ENCODE measurements around the gene ABR. TPM values are rescaled to one million over a fixed set of nuclear protein-coding genes. Genes with fewer than 3 reads are reported as not detected.

Gene ABR
- total and polyA plus RNA-seq, 2 of the 13 experiments (the other 11 are each of a cell fraction or from before 2014, with no cell fraction given): 12.4 to 40.4 TPM

GRCh38 chr17:1221209-1221608, 41.4 kb upstream of the ABR start:
- Histone ChIP-seq H3K27ac (ENCODE audit: extremely low read length, insufficient read depth, low read length) (no peak overlapping the region), H3K27me3 (ENCODE audit: control insufficient read depth in 1 of 2, insufficient read depth in 2 of 2, low read length in 2 of 2) (peaks cover 2 to 42% of the 10 kb centered on the region in 2 experiments; a peak in 4 of 5 replicates), H3K4me2 (ENCODE audit: low read depth, low read length) (no peak overlapping the region), H3K9ac (ENCODE audit: insufficient read depth, low read depth, low read length) (no peak overlapping the region), H3K4me1 (ENCODE audit: insufficient read depth, low read length) (no peaks in the 10 kb centered on the region), H3K36me3 (replicated peaks in 1 of 2; ENCODE audit: control insufficient read depth in 1 of 2, insufficient read depth in 2 of 2, low read length in 2 of 2) (no peaks in the 10 kb centered on the region), H3K4me3 (replicated peaks in 1 of 3; ENCODE audit: insufficient read depth in 1 of 3, low read depth in 2 of 3, low read length in 3 of 3) (no peak overlapping the region), H3K79me2 (ENCODE audit: insufficient read depth, low read length) (no peaks in the 10 kb centered on the region), H2AFZ (ENCODE audit: low read length) (no peak overlapping the region), H4K20me1 (ENCODE audit: insufficient read depth, low read length) (no peaks in the 10 kb centered on the region), H3K9me3 (ENCODE audit: low read length) (no peaks in the 10 kb centered on the region)
- BruUV-seq (replicated peaks): no TSS peak
- ATAC-seq (no peak), DNase-seq (ENCODE audit: low spot score) (no peak), FAIRE-seq (no peak)
- intact Hi-C loops (cut with micrococcal nuclease; ENCODE audit: unreplicated experiment) (no loop called here), in situ Hi-C loops (cut with HindIII; ENCODE audit: extremely low pct_ligation_motif_present, low pct_unique_long_range_greater_than_20kb) (no loop called here)
- TF ChIP-seq ELF3 (CRISPR knock-in tag; IDR thresholded peaks at IDR 0.05) (no peak), ZSCAN12 (CRISPR knock-in tag; IDR thresholded peaks at IDR 0.05) (no peak), GABPB1 (CRISPR knock-in tag; IDR thresholded peaks at IDR 0.05) (no peak), ZFAT (CRISPR knock-in tag; conservative IDR thresholded peaks at IDR 0.05) (no peak), ZBTB43 (CRISPR knock-in tag; conservative IDR thresholded peaks at IDR 0.05) (no peak), IRX3 (CRISPR knock-in tag; IDR thresholded peaks at IDR 0.05; ENCODE audit: borderline replicate concordance, low read depth) (no peak), SAFB2 (CRISPR knock-in tag; IDR thresholded peaks at IDR 0.05; ENCODE audit: borderline replicate concordance, low read depth) (no peak), ZSCAN21 (CRISPR knock-in tag; IDR thresholded peaks at IDR 0.05; ENCODE audit: borderline replicate concordance) (no peak), IRF9 (CRISPR knock-in tag; IDR thresholded peaks at IDR 0.05; ENCODE audit: borderline replicate concordance) (no peak), RXRB (CRISPR knock-in tag; IDR thresholded peaks at IDR 0.05; ENCODE audit: borderline replicate concordance) (no peak), ZNF343 (CRISPR knock-in tag; IDR thresholded peaks at IDR 0.05) (no peak), PAF1 (CRISPR knock-in tag; IDR thresholded peaks at IDR 0.05) (no peak)
- TF ChIP-seq, protein P1, sequence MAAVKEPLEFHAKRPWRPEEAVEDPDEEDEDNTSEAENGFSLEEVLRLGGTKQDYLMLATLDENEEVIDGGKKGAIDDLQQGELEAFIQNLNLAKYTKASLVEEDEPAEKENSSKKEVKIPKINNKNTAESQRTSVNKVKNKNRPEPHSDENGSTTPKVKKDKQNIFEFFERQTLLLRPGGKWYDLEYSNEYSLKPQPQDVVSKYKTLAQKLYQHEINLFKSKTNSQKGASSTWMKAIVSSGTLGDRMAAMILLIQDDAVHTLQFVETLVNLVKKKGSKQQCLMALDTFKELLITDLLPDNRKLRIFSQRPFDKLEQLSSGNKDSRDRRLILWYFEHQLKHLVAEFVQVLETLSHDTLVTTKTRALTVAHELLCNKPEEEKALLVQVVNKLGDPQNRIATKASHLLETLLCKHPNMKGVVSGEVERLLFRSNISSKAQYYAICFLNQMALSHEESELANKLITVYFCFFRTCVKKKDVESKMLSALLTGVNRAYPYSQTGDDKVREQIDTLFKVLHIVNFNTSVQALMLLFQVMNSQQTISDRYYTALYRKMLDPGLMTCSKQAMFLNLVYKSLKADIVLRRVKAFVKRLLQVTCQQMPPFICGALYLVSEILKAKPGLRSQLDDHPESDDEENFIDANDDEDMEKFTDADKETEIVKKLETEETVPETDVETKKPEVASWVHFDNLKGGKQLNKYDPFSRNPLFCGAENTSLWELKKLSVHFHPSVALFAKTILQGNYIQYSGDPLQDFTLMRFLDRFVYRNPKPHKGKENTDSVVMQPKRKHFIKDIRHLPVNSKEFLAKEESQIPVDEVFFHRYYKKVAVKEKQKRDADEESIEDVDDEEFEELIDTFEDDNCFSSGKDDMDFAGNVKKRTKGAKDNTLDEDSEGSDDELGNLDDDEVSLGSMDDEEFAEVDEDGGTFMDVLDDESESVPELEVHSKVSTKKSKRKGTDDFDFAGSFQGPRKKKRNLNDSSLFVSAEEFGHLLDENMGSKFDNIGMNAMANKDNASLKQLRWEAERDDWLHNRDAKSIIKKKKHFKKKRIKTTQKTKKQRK (IDR thresholded peaks at IDR 0.05; ENCODE audit: low read length): no peak
- ChIA-PET CTCF (ENCODE audit: low intra/inter-chr PET ratio, low total read pairs) (no interaction called here), POLR2A (no interaction called here)
- whole genome bisulfite sequencing (ENCODE audit: low lambda C conversion rate): 12% methylated on average over 7 of the region's 7 CpGs
